Psoas muscle (tissue), 8 donors: Measurements from ENCODE around the gene KHK. TPM values are rescaled to one million over a fixed set of nuclear protein-coding genes. Genes with fewer than 3 reads are reported as not detected.

Experiments
- ATAC-seq, 4 donors: fragments of 200-7000 bp; cut with Tn5 transposase; one replicate each; pipeline ENCODE4 v1.9.1; 2020; ENCODE audit warnings: moderate library complexity in 3 of 4, mild to moderate bottlenecking in 2 of 4
- DNase-seq, 2 donors: peaks; one replicate each; pipeline ENCODE4 v3.0.0-alpha.2; 2020
- H3K27ac ChIP-seq: fragments of 200-600 bp; one replicate; pipeline ENCODE4 v1.8.0; 2022
- H3K27me3 ChIP-seq, 3 donors: fragments of 200-600 bp in 1 of 3; one replicate each; pipeline versions ENCODE4 v1.6.1 to v1.8.0; 2013 to 2022; ENCODE audit warnings: low read length in 2 of 3, mild to moderate bottlenecking in 2 of 3, moderate library complexity in 1 of 3; ENCODE audit not compliant: insufficient read depth in 3 of 3
- H3K36me3 ChIP-seq, 2 donors: fragments of 200-600 bp in 1 of 2; one replicate each; pipeline versions ENCODE4 v1.6.1 to v1.8.0; 2013 to 2022; ENCODE audit warnings: low read depth in 1 of 2, mild to moderate bottlenecking in 1 of 2, moderate library complexity in 1 of 2; ENCODE audit not compliant: insufficient read depth in 1 of 2
- H3K4me1 ChIP-seq: fragments of 200-600 bp; one replicate; pipeline ENCODE4 v1.8.0; 2022
- H3K4me3 ChIP-seq: fragments of 200-600 bp; one replicate; pipeline ENCODE4 v1.8.0; 2022; ENCODE audit warnings: mild to moderate bottlenecking
- H3K9me3 ChIP-seq: fragments of 200-600 bp; one replicate; pipeline ENCODE4 v1.8.0; 2022
- CTCF ChIP-seq: fragments of 200-600 bp; IDR thresholded peaks from one replicate; pipeline ENCODE4 v1.8.0; 2022; ENCODE audit warnings: antibody characterized with exemption
- WGBS, 3 donors: extraction: QIAGEN DNeasy Blood & Tissue Kit; methylation state at CpG; one replicate each; pipeline versions ENCODE4 v1.1.6 to v1.1.7; 2013; 5-methylcytosine and 5-hydroxymethylcytosine counted together
- intact Hi-C, 2 donors: fragments of 100-400 bp; cut with DNase I; formaldehyde crosslinking; loops; one replicate each; pipeline versions ENCODE4 v1.11.0 to v1.14.2; 2022
- polyA plus RNA-seq, 3 donors: library from polyadenylated mRNA; stranded (reverse); fragments of 200-250 nt; gene quantifications; one replicate each; pipeline ENCODE4 v1.2.3, GENCODE V29; 2013
- total RNA-seq, 4 donors: library from RNA; stranded (reverse); fragmentation: NEBNext Ultra II Directional in 2 of 4; extraction: Animal tissue kit (Norgen Biotek cat#: 25700) in 2 of 4; gene quantifications; one replicate each; pipeline versions ENCODE4 v1.2.1 to v1.2.4, GENCODE V29; 2021 to 2023
- donor health status: healthy with polysubstance abuse.
- donor health status: DM: no; HTN: no; CAD: no; lungs with moderate emphysema.
- donor health status: Bipolar disorder and iron deficiency.
- donor health status: healthy.
- donor health status: DM: yes; HTN: yes; CAD: no.
- donor health status: DM: no; HTN: no; CAD: no.
- donor health status: DM: no; HTN: no; CAD: no.
- donor health status: DM: yes; HTN: yes; CAD: no.

Gene KHK
- total and polyA plus RNA-seq, 7 donors, result 1.5 to 5.8 (median 2.5) TPM

DNA sequence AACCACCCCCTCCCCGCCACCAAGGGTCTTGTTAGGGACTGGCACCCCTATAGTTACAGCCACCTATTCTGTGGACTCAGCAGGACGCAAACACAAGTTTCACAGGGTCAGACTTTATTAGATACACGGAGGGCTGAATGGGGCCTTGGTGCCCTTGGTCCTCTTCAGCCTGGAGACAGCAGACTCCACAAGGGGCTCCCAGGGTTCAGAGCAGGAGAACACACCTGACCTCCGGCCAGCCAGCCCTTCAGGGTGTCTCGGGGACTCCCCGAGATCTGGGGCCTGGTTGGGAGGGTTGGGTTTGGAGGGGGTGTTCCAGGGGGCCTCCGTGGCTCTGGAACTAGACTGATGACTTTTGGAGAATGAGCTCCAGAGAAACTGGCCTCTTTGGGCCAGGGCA, 50.2 kb downstream of the KHK start:
- no peak for TF ChIP-seq CTCF
- intact Hi-C loops, result no loop called here
- WGBS, 3 donors, result 88 to 92% (median 89%) methylated on average over 7 of the region's 7 CpGs
- ATAC-seq (no peak), DNase-seq (no peak)
- Histone ChIP-seq H3K4me3 (no peak overlapping the region), H3K9me3 (no peaks in the 10 kb centered on the region), H3K36me3 (peaks cover 0 to 17% of the 10 kb centered on the region in 2 donors), H3K4me1 (peaks cover 12% of the 10 kb centered on the region), H3K27ac (no peak overlapping the region), H3K27me3 (no peaks in the 10 kb centered on the region)

GRCh38 chr2:27137322-27137935, 50.9 kb downstream of the KHK start:
- no peak overlapping the region for H3K27ac ChIP-seq
- H3K4me1 ChIP-seq, result peaks cover 12% of the 10 kb centered on the region
- no peak overlapping the region for H3K4me3 ChIP-seq
- no peaks in the 10 kb centered on the region for H3K9me3 ChIP-seq
- WGBS, 3 donors, result 89 to 93% (median 93%) methylated on average over 21 of the region's 21 CpGs
- no peaks in the 10 kb centered on the region for H3K27me3 ChIP-seq
- no peak for TF ChIP-seq CTCF
- DNase-seq (no peak), ATAC-seq (no peak)
- intact Hi-C loops, result no loop called here
- H3K36me3 ChIP-seq, result peaks cover 0 to 10% of the 10 kb centered on the region in 2 donors

DNA sequence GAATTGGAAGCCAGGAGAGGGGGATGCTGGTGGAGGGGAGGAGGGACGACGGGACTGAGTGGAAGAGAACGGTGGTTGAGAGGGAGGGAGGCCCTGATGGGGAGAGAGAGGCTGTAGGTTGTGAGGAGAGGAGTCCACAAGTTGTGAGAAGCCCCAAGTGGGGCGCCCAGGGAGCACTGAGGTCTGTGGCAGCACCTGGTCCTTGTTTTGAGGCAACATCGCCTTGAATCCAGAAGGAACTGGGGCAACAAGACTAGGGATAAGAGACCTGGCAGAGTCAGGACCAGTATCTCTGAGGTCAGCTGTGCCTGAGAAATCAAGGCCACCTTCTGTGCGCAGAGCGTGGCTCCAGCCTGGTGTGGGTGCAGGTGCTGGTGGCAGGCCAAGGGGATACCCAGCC, 51.5 kb downstream of the KHK start:
- no peak for TF ChIP-seq CTCF
- Histone ChIP-seq H3K27ac (no peak overlapping the region), H3K4me3 (no peak overlapping the region), H3K36me3 (peaks cover 0 to 3% of the 10 kb centered on the region in 2 donors), H3K27me3 (no peaks in the 10 kb centered on the region), H3K9me3 (no peaks in the 10 kb centered on the region), H3K4me1 (peaks cover 8% of the 10 kb centered on the region)
- intact Hi-C loops, result no loop called here
- WGBS, 3 donors, result 76 to 82% (median 79%) methylated on average over 7 of the region's 7 CpGs
- ATAC-seq (no peak), DNase-seq (no peak)

GRCh38 chr2:27139310-27139709, 52.7 kb downstream of the KHK start, which contains the start of gene PRR30:
Gene PRR30, minus strand, starts transcription at chr2:27139410. Its CDS starts 1,081 bp downstream, at chr2:27138329.
- H3K27ac ChIP-seq, result no peak within 1 kb of the TSS
- DNase-seq (no peak), ATAC-seq (no peak)
- no peaks in the 10 kb centered on the region for H3K36me3 ChIP-seq
- 71 to 75% (median 71%) methylated on average over 4 of the region's 4 CpGs for WGBS, 3 donors
- intact Hi-C loops, result no loop called here
- H3K9me3 ChIP-seq, result no peaks in the 10 kb centered on the region
- H3K4me1 ChIP-seq, result no peaks in the 10 kb centered on the region
- H3K4me3 ChIP-seq, result no peak within 1 kb of the TSS
- no peaks in the 10 kb centered on the region for H3K27me3 ChIP-seq
- no peak for TF ChIP-seq CTCF

DNA sequence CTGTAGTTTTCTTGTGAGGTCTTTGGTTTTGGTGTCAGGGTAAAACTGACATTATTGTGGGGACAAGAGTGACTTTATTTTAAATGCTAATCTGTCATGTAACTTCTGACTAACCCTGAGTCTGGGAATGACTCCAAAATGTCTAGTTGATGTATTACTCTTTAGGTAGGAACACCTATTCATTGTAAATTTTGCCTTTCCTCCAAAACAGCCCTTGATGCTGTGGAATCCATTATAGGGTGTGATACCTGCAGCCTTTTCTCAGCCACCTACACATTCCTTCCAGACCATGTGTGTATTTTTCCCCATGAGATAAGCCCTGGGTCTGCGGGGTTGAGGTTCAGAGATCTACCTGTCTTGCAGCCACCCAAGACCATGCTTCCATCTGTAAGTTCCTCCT, 56.7 kb downstream of the KHK start:
- no peaks in the 10 kb centered on the region for H3K27me3 ChIP-seq
- H3K4me3 ChIP-seq, result no peak overlapping the region
- H3K4me1 ChIP-seq, result no peaks in the 10 kb centered on the region
- intact Hi-C loops, result loop anchor here in 1 of 2 donors (5.0 kb wide), 1 partner anchor 34 kb away; no protein-coding TSS in a partner anchor
- H3K9me3 ChIP-seq, result no peaks in the 10 kb centered on the region
- no peak for TF ChIP-seq CTCF
- H3K36me3 ChIP-seq, result no peaks in the 10 kb centered on the region
- H3K27ac ChIP-seq, result no peak overlapping the region
- DNase-seq (no peak), ATAC-seq (no peak)
- 87 to 100% (median 92%) methylated on average over 1 of the region's 1 CpG for WGBS, 3 donors
